Spleen (tissue), 7 donors: ENCODE results near the gene FAM72A.
"Not testable (repeated sequence)": the region's sequence is repeated elsewhere in the genome, so short reads cannot be mapped to it uniquely, and the experiment has no call there.

ENCODE experiments used
- POLR2A ChIP-seq, 3 donors: fragments of 450-650 bp; IDR thresholded peaks; one replicate each; pipeline ENCODE4 v1.5.1; 2017; ENCODE audit warnings: antibody characterized with exemption in 3 of 3, mild to moderate bottlenecking in 1 of 3
- POLR2AphosphoS5 ChIP-seq, 3 donors: sonication (generic); formaldehyde crosslinking; IDR thresholded peaks; one replicate each; pipeline ENCODE4 v1.5.1; 2017; ENCODE audit warnings: antibody characterized with exemption in 3 of 3
- TF ChIP-seq, protein P1 (sequence below), 11 experiments: fragments of 200-600 bp in 7 of 11; fragments of 450-650 bp in 4 of 11; sonication (generic) in 4 of 11; IDR thresholded peaks in 8 of 11; conservative IDR thresholded peaks in 3 of 11; 1 replicate in 7 of 11; 2 replicates in 4 of 11; pipeline versions ENCODE4 v1.4.0 to v1.8.0; 2016 to 2021; ENCODE audit warnings: antibody characterized with exemption in 11 of 11, inconsistent platforms in 4 of 11, mild to moderate bottlenecking in 1 of 11
- donor health status: DM: no; HTN: no; CAD: no; lungs with moderate emphysema.
- donor health status: DM: no; HTN: no; CAD: no.
- donor health status: DM: no; HTN: no; CAD: no.

DNA sequence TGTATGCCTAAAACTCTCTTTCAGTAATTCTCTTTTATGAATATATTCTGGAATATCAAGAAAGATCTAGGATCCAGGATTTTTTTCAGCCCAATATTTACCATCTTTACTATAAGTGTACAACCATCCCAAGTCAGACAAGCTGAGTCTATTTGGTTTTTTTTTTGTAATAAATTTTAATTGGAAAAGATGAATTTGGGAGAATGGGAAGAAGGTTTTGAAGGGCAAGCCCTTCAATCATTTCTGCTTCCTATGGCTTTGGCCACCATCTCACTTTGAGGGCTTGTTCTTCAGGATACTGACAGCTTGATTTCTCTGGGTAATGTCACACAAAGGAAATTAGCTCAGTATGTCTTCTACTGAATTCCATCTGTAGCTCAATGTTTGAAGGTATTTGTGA lies 23.0 kb downstream of the FAM72A start:
- TF ChIP-seq, protein P1, sequence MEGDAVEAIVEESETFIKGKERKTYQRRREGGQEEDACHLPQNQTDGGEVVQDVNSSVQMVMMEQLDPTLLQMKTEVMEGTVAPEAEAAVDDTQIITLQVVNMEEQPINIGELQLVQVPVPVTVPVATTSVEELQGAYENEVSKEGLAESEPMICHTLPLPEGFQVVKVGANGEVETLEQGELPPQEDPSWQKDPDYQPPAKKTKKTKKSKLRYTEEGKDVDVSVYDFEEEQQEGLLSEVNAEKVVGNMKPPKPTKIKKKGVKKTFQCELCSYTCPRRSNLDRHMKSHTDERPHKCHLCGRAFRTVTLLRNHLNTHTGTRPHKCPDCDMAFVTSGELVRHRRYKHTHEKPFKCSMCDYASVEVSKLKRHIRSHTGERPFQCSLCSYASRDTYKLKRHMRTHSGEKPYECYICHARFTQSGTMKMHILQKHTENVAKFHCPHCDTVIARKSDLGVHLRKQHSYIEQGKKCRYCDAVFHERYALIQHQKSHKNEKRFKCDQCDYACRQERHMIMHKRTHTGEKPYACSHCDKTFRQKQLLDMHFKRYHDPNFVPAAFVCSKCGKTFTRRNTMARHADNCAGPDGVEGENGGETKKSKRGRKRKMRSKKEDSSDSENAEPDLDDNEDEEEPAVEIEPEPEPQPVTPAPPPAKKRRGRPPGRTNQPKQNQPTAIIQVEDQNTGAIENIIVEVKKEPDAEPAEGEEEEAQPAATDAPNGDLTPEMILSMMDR (IDR thresholded peaks at IDR 0.05 in 8 of 11, conservative IDR thresholded peaks at IDR 0.05 in 3 of 11) = not testable (repeated sequence)
- not testable (repeated sequence) for TF ChIP-seq POLR2A, POLR2AphosphoS5 (IDR thresholded peaks at IDR 0.05)
